AG10803 (cell line): ENCODE measurements around the gene FGF19.

Experiments used
- DNase-seq: peaks from one replicate; pipeline ENCODE4 v3.0.0; 2010; ENCODE audit warnings: low read depth
- H3K4me3 ChIP-seq: 2 replicates; pipeline ENCODE4 v1.5.1; 2011; ENCODE audit warnings: mild to moderate bottlenecking, low read length, control low read depth
- TF ChIP-seq, protein P1 (sequence below): conservative IDR thresholded peaks from 2 replicates; pipeline ENCODE4 v1.5.1; 2011; ENCODE audit warnings: mild to moderate bottlenecking, low read length, control low read depth, inconsistent platforms

FGF19 gene

DNA sequence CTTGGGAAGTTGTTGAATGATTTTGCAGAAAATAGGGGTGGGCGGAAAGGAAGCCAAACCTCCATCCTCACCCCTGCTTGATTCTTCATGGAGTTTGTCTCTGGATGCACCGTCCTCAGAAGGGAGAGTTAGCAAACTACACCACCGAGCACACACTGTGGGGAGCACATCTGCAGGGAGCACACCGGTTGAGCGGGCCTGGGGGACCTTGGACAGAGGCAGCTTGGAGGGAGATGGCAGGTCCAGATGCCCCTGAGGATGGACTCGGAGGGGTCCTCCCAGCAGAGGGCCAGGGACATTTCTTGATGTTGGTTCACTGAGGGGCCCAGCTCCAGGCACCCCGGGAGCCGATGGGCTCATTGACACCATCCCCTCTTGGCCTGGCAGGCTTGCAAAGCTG lies 15.1 kb upstream of the FGF19 start:
- H3K4me3 ChIP-seq: no peak overlapping the region
- no peak for DNase-seq
- TF ChIP-seq, protein P1, sequence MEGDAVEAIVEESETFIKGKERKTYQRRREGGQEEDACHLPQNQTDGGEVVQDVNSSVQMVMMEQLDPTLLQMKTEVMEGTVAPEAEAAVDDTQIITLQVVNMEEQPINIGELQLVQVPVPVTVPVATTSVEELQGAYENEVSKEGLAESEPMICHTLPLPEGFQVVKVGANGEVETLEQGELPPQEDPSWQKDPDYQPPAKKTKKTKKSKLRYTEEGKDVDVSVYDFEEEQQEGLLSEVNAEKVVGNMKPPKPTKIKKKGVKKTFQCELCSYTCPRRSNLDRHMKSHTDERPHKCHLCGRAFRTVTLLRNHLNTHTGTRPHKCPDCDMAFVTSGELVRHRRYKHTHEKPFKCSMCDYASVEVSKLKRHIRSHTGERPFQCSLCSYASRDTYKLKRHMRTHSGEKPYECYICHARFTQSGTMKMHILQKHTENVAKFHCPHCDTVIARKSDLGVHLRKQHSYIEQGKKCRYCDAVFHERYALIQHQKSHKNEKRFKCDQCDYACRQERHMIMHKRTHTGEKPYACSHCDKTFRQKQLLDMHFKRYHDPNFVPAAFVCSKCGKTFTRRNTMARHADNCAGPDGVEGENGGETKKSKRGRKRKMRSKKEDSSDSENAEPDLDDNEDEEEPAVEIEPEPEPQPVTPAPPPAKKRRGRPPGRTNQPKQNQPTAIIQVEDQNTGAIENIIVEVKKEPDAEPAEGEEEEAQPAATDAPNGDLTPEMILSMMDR: no peak

DNA sequence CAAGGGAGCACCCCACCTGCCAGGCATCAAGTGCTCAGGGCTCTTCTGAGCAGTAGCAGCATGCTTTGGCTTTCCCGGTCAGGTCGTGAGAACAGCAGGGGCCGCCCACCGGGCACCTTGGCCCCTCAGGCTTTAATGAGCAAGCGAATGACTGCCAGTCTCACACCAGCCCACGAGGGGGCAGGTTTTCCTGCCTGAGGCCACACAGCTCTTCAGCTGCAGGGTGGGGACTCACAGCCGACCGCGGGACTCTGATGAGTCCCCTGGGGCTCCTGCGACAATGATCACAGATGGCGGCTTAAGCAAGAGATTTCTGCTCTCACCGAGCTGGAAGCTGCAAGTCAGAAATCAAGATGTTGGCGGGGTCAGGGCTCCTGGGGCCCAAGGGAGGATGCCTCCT lies 14.3 kb upstream of the FGF19 start:
- TF ChIP-seq, protein P1: peak; percentile 45
- no peak overlapping the region for H3K4me3 ChIP-seq
- no peak for DNase-seq

DNA sequence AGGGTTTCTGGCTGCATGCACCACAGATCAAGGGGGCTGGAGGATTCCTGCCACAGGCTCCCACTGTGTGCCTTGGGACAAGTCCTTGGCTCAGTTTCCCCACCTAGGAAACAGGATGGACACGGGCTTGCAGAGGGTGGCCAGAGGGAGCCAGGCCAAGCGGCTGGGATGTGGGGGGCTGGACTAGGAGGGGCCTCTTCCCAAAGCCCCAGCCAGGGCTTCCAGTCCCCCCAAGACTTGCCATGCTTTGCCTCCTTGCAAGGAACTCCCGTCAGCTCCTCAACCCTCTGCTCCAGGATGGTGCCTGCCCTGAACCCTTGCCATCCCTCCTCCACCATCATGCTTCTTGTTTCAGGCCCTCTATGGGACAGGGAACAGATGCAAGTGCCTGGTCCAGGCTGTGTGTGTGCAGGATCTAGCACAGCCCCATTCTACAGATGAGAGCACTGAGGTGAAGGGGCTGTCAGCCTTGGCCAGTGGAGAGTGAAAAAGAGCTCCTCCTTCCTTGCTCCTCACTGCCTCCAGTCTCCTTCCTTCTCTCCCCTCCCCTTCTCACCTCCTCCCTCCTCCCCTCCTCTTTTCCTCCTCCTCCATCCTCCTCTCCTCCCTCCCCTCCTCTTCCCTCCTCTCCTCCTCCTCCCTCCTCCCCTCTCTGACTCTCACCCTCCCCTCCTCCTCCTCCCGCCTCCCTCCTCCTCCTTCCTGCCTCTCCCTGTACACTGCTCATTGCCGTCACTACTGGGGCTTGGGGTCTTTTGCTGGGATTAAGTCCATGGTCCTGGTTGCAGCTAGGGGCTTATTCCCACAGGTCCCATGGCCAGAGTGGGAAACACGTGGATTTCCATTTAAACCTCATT lies 13.3 kb upstream of the FGF19 start:
- TF ChIP-seq, protein P1: no peak
- H3K4me3 ChIP-seq: no peak overlapping the region
- DNase-seq: no peak

DNA sequence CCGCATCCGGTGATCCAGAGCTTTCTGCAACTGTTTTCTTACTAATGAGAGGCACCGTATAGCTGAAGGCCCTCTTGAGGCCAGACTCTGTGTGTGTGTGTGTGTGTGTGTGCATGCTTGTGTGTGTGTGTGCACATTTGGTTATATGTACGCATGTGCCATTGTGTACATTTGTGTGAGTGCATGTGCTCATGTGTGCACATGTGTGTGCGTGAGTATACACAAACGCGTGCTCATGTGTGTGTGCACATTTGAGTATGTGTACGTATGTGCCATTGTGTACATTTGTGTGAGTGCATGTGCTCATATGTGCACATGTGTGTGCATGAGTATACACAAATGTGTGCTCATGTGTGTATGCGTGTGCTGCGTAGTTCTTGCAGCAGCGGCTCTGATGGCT lies 12.3 kb upstream of the FGF19 start:
- TF ChIP-seq, protein P1: no peak
- H3K4me3 ChIP-seq: no peak overlapping the region
- no peak for DNase-seq

DNA sequence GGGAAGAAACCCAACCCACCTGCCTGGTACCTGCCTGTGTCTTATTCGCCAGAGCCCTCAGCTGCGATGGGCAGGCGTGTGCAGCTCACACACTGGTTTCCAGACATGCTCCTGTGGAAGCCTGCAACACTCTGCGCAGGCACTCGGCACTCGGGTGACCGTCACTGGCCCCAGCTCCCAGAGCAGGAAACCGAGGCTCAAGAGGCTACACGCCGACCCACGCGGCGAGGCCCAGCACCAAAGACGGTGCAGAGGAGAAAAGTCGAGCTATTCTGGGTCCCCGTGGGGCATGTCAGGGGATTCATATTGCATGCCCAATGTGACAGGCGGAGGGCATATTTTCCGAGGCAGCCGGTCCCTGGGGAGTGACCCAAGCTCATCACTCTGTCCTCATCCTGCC lies 11.6 kb upstream of the FGF19 start:
- H3K4me3 ChIP-seq: no peak overlapping the region
- no peak for DNase-seq
- TF ChIP-seq, protein P1: no peak

DNA sequence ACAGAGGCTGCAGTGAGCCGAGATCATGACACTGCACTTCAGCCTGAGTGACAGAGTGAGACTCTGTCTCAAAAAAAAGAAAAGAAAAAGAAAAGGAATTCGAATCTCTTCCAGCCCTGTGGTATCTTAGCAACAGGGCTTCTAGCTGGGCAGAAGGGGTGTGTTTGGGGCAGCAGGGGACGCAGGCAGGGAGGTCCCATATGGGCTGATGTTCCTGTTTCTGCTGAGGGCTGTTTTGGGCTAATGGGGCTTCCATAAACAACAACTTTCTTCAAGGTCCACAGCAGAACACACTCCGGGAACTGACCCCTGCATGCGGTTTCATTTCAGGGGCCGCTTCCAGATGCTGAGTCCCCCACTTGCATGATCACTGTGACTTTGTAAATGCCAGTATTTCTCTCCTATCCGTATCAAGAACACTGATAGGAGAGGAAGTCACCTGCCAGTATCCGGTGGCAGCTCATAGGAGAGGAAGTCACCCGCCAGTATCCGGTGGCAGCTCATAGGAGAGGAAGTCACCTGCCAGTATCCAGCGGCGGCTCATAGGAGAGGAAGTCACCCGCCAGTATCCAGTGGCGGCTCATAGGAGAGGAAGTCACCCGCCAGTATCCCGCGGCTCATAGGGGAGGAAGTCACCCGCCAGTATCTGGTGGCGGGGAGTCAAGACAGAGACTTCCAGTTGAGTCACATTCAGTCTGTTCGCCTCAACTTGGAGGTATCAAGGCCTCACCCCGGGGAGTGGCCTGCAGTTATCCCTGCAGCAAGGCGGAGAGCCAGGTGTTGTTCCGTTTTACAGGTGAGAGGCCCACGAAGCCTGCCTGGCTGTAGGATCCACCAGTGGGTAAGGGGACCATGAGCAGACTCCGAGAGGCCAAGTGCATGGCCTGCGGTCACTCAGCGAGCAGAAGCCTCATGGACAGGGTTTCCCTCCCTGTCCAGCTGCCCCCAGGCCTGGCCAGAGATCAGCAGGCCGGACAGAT lies 8.3 kb upstream of the FGF19 start:
- no peak overlapping the region for H3K4me3 ChIP-seq
- TF ChIP-seq, protein P1: no peak
- no peak for DNase-seq
